Endothelial cell of umbilical vein (primary cell): ENCODE data around the gene TSPAN33. TPM values are rescaled to one million over a fixed set of nuclear protein-coding genes. Genes with fewer than 3 reads are reported as not detected.

Experiments used
- BruUV-seq: library from RNA; stranded (reverse); fragments of 400-500 nt; replicated peaks from 2 replicates; lab custom pipeline; 2021; lab: Mats Ljungman, UMichigan
- CTCF ChIA-PET: fragments of 300-600, 350-600 bp; sonication (Branson Sonifier 250); formaldehyde crosslinking; loops from one replicate; lab custom pipeline; 2021; ENCODE audit warnings: antibody characterized with exemption, inconsistent platforms; lab: Charles Lee
- POLR2A ChIA-PET: fragments of 300-600, 350-600 bp; sonication (Branson Sonifier 250); formaldehyde crosslinking; loops from one replicate; lab custom pipeline; 2021; ENCODE audit warnings: antibody characterized with exemption, inconsistent platforms; lab: Charles Lee
- DNase-seq: peaks from one replicate; pipeline ENCODE4 v3.0.0-alpha.2; 2011; ENCODE audit warnings: low read depth, low spot score
- FAIRE-seq: peaks from 2 replicates; lab custom pipeline; 2011; peaks lifted over from hg19 to GRCh38; lab: Jason Lieb, UNC
- H2AFZ ChIP-seq: 2 replicates; pipeline ENCODE4 v1.6.0; 2012; ENCODE audit warnings: low read depth, low read length, control low read depth, inconsistent platforms
- H3K27ac ChIP-seq: 2 replicates; pipeline ENCODE4 v1.5.1; 2011; ENCODE audit warnings: low read depth, mild to moderate bottlenecking, control low read depth, low read length, moderate library complexity; ENCODE audit not compliant: insufficient read depth
- H3K27me3 ChIP-seq, 2 experiments: 2 replicates each; pipeline versions ENCODE4 v1.6.0 to v1.6.1; 2011; ENCODE audit warnings: low read length in 2 of 2, mixed read lengths in 1 of 2; ENCODE audit not compliant: control insufficient read depth in 2 of 2, insufficient read depth in 2 of 2
- H3K36me3 ChIP-seq, 2 experiments: 2 replicates in 1 of 2; 3 replicates in 1 of 2; pipeline ENCODE4 v1.5.1; 2011; ENCODE audit warnings: low read length in 2 of 2, mild to moderate bottlenecking in 1 of 2, moderate library complexity in 1 of 2; ENCODE audit not compliant: control insufficient read depth in 2 of 2, insufficient read depth in 2 of 2; ENCODE audit errors: extremely low read depth in 1 of 2
- H3K4me1 ChIP-seq: 3 replicates; pipeline ENCODE4 v1.5.1; 2011; ENCODE audit warnings: mild to moderate bottlenecking, low read length; ENCODE audit not compliant: control insufficient read depth, insufficient read depth; ENCODE audit errors: extremely low read depth
- H3K4me2 ChIP-seq: 2 replicates; pipeline ENCODE4 v1.6.1; 2011; ENCODE audit warnings: low read length, control low read depth, mixed read lengths; ENCODE audit not compliant: insufficient read depth
- H3K4me3 ChIP-seq, 3 experiments: fragments of 200-600 bp in 1 of 3; sonication (generic), shearing (Covaris generic) in 1 of 3; replicated peaks in 1 of 3; 2 replicates each; pipeline ENCODE4 v1.5.1; 2011 to 2016; ENCODE audit warnings: control low read depth in 3 of 3, low read length in 3 of 3, mild to moderate bottlenecking in 2 of 3, inconsistent platforms in 1 of 3, low read depth in 1 of 3, moderate library complexity in 1 of 3; ENCODE audit not compliant: insufficient read depth in 1 of 3
- H3K79me2 ChIP-seq: 2 replicates; pipeline ENCODE4 v1.6.0; 2012; ENCODE audit warnings: low read length, inconsistent platforms; ENCODE audit not compliant: control insufficient read depth, insufficient read depth
- H3K9ac ChIP-seq: replicated peaks from 2 replicates; pipeline ENCODE3; 2011; ENCODE audit warnings: low read length, control low read depth; ENCODE audit not compliant: insufficient read depth; ENCODE audit errors: extremely low read depth
- H3K9me1 ChIP-seq: replicated peaks from 3 replicates; pipeline ENCODE4 v1.6.0; 2011; ENCODE audit warnings: mild to moderate bottlenecking, low read length; ENCODE audit not compliant: control insufficient read depth, insufficient read depth; ENCODE audit errors: extremely low read depth
- H3K9me3 ChIP-seq: replicated peaks from 2 replicates; pipeline ENCODE4 v1.5.1; 2012; ENCODE audit warnings: low read length, inconsistent platforms; ENCODE audit not compliant: control insufficient read depth, insufficient read depth
- H4K20me1 ChIP-seq: replicated peaks from 2 replicates; pipeline ENCODE3; 2011; ENCODE audit warnings: mild to moderate bottlenecking, low read length; ENCODE audit not compliant: control insufficient read depth, insufficient read depth; ENCODE audit errors: extremely low read depth
- EZH2 ChIP-seq: IDR thresholded peaks from 2 replicates; pipeline ENCODE4 v1.6.1; 2012; ENCODE audit warnings: borderline replicate concordance, low read depth, mild to moderate bottlenecking, moderate library complexity, low read length, inconsistent platforms; ENCODE audit not compliant: severe bottlenecking
- FOS ChIP-seq: IDR thresholded peaks from 2 replicates; pipeline ENCODE4 v1.6.1; 2011; ENCODE audit warnings: mild to moderate bottlenecking, low read length, moderate library complexity, borderline replicate concordance; ENCODE audit not compliant: insufficient read depth
- GATA2 ChIP-seq: IDR thresholded peaks from 2 replicates; pipeline ENCODE4 v1.7.0; 2011; ENCODE audit warnings: low read depth, mild to moderate bottlenecking, moderate library complexity, mixed read lengths, low read length; ENCODE audit not compliant: insufficient read length, insufficient read depth
- JUN ChIP-seq: IDR thresholded peaks from 2 replicates; pipeline ENCODE4 v1.6.1; 2011; ENCODE audit warnings: borderline replicate concordance, low read depth; ENCODE audit not compliant: insufficient read length, insufficient read depth
- MYC ChIP-seq: IDR thresholded peaks from one replicate; pipeline ENCODE4 v1.6.1; 2011; ENCODE audit warnings: mild to moderate bottlenecking, low read depth, low read length
- POLR2A ChIP-seq: IDR thresholded peaks from 2 replicates; pipeline ENCODE4 v1.6.1; 2012; ENCODE audit warnings: low read depth, mild to moderate bottlenecking, control low read depth, low read length
- POLR2AphosphoS5 ChIP-seq: IDR thresholded peaks from 2 replicates; pipeline ENCODE4 v1.6.1; 2012; ENCODE audit warnings: low read depth, mild to moderate bottlenecking, control low read depth, low read length, moderate library complexity; ENCODE audit not compliant: insufficient read depth
- dilution Hi-C: fragments of 300-500 bp; cut with MboI; formaldehyde crosslinking; loops from one replicate; pipeline ENCODE4 v1.15.0; 2019; ENCODE audit warnings: low sequenced_read_pairs; ENCODE audit not compliant: extremely low pct_ligation_motif_present
- intact Hi-C: fragments of 100-400 bp; cut with micrococcal nuclease; formaldehyde crosslinking; loops from one replicate; pipeline ENCODE4 v1.10.0; 2022
- polyA plus RNA-seq, 4 experiments: library from polyadenylated mRNA; depleted of rRNA in 3 of 4; stranded (reverse) in 3 of 4; unstranded in 1 of 4; fragments of >200 nt; gene quantifications; 2 replicates each; pipeline versions ENCODE4 v1.2.1 to v1.2.3, GENCODE V29; 2011 to 2012; ENCODE audit warnings: missing spikeins in 1 of 4
- total RNA-seq: library from RNA; stranded (reverse); gene quantifications from 2 replicates; pipeline ENCODE4 v1.2.3, GENCODE V29; 2021
- TF ChIP-seq, protein P1 (sequence below): IDR thresholded peaks from 2 replicates; pipeline ENCODE4 v1.6.1; 2011; ENCODE audit not compliant: insufficient read depth, insufficient read length
- TF ChIP-seq, protein P2 (sequence below), 2 donors: IDR thresholded peaks; 1 replicate in 1 of 2; 2 replicates in 1 of 2; pipeline ENCODE4 v1.5.1; 2011; ENCODE audit warnings: low read length in 2 of 2, mild to moderate bottlenecking in 2 of 2, moderate library complexity in 2 of 2, control low read depth in 1 of 2, inconsistent platforms in 1 of 2, low read depth in 1 of 2; ENCODE audit not compliant: insufficient read depth in 1 of 2; ENCODE audit errors: extremely low read depth in 1 of 2

Gene TSPAN33
- total and polyA plus RNA-seq, 2 donors (not counting 3 experiments of a cell fraction or from before 2014, with no cell fraction given) = 0.21 TPM; not detected in 1

DNA sequence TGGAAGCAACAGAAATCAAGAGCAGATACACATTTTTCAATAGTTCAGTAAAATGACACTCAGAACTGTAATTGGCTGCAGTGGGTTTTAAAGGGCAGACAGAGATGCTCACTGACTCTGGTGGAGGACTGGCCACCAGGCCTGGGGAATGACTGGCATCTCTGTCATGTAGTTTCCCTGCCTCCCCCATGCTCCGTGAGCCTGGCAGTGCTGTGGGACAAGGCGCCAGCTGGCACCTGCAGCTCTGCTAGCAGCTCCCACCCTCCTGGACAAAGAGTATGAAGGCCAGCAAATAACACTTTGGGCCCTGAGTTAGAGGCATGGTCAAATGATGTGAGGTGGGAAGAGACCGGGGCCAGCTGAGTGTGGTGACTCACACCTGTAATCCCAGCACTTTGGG lies 15.0 kb downstream of the TSPAN33 start:
- no peak overlapping the region for H3K4me3 ChIP-seq
- H3K4me1 ChIP-seq = no peaks in the 10 kb centered on the region
- H3K27ac ChIP-seq = no peak overlapping the region
- H3K9me1 ChIP-seq = no peaks in the 10 kb centered on the region
- DNase-seq (no peak), FAIRE-seq (no peak)
- no peaks in the 10 kb centered on the region for H3K9me3 ChIP-seq
- dilution Hi-C loops (no loop called here), intact Hi-C loops (no loop called here)
- no peaks in the 10 kb centered on the region for H3K36me3 ChIP-seq
- POLR2A ChIA-PET = no interaction called here
- H3K79me2 ChIP-seq = no peaks in the 10 kb centered on the region
- no peak overlapping the region for H2AFZ ChIP-seq
- H3K9ac ChIP-seq = no peak overlapping the region
- no peak for TF ChIP-seq FOS
- no peak for TF ChIP-seq JUN
- no peak for TF ChIP-seq POLR2A
- no peak for TF ChIP-seq EZH2
- TF ChIP-seq POLR2AphosphoS5 = no peak
- TF ChIP-seq, protein P1, sequence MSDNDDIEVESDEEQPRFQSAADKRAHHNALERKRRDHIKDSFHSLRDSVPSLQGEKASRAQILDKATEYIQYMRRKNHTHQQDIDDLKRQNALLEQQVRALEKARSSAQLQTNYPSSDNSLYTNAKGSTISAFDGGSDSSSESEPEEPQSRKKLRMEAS = no peak
- TF ChIP-seq MYC = no peak
- TF ChIP-seq, protein P2, sequence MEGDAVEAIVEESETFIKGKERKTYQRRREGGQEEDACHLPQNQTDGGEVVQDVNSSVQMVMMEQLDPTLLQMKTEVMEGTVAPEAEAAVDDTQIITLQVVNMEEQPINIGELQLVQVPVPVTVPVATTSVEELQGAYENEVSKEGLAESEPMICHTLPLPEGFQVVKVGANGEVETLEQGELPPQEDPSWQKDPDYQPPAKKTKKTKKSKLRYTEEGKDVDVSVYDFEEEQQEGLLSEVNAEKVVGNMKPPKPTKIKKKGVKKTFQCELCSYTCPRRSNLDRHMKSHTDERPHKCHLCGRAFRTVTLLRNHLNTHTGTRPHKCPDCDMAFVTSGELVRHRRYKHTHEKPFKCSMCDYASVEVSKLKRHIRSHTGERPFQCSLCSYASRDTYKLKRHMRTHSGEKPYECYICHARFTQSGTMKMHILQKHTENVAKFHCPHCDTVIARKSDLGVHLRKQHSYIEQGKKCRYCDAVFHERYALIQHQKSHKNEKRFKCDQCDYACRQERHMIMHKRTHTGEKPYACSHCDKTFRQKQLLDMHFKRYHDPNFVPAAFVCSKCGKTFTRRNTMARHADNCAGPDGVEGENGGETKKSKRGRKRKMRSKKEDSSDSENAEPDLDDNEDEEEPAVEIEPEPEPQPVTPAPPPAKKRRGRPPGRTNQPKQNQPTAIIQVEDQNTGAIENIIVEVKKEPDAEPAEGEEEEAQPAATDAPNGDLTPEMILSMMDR (IDR thresholded peaks at IDR 0.05; ENCODE audit: extremely low read depth in 1 of 2, insufficient read depth in 1 of 2, low read depth in 1 of 2, low read length in 2 of 2) = no peak
- TF ChIP-seq GATA2 = no peak
- H4K20me1 ChIP-seq = no peaks in the 10 kb centered on the region
- peaks cover 11 to 12% of the 10 kb centered on the region in 2 experiments for H3K27me3 ChIP-seq
- CTCF ChIA-PET = interaction anchor here (1.0 kb wide), 1 partner anchor 51 kb away, joined by 5 read pairs; no protein-coding TSS in a partner anchor
- no peak overlapping the region for H3K4me2 ChIP-seq
- no TSS peak for BruUV-seq
